HEK293 (cell line): ENCODE results near the gene ELMO1.
A peak's percentile ranks its signal among the peaks of the same experiment; 100 is the strongest.

Experiments used
- CTCF ChIA-PET: fragments of 350-600 bp; formaldehyde crosslinking; extraction: SDS; loops from one replicate; lab custom pipeline; 2021; ENCODE audit warnings: antibody characterized with exemption; lab: Yijun Ruan, JAX
- POLR2A ChIA-PET: fragments of 300-600 bp; formaldehyde crosslinking; extraction: SDS; loops from one replicate; lab custom pipeline; 2020; ENCODE audit warnings: antibody characterized with exemption, inconsistent platforms; lab: Yijun Ruan, JAX
- H3K27ac ChIP-seq: fragments of 200-500 bp; sonication (Bioruptor generic); 2 replicates; pipeline ENCODE4 v1.5.1; 2014; ENCODE audit warnings: low read depth, low read length, control low read depth, inconsistent platforms; ENCODE audit errors: extremely low read depth
- H3K36me3 ChIP-seq, 2 experiments: fragments of 200-500 bp in 1 of 2; sonication (Bioruptor generic) in 1 of 2; 1 replicate in 1 of 2; 2 replicates in 1 of 2; pipeline ENCODE4 v1.5.1; 2014 to 2017; ENCODE audit warnings: inconsistent platforms in 2 of 2, low read length in 2 of 2; ENCODE audit not compliant: control insufficient read depth in 2 of 2, insufficient read depth in 1 of 2
- H3K4me1 ChIP-seq: fragments of 200-500 bp; sonication (Bioruptor generic); 2 replicates; pipeline ENCODE4 v1.5.1; 2014; ENCODE audit warnings: mild to moderate bottlenecking, low read length, inconsistent platforms; ENCODE audit not compliant: control insufficient read depth, insufficient read depth
- H3K4me3 ChIP-seq: 2 replicates; pipeline ENCODE4 v1.5.1; 2011; ENCODE audit warnings: low read depth, mild to moderate bottlenecking, control low read depth, low read length, moderate library complexity
- H3K9me3 ChIP-seq: fragments of 200-500 bp; sonication (Bioruptor generic); 2 replicates; pipeline ENCODE4 v1.5.1; 2014; ENCODE audit warnings: low read depth, low read length, inconsistent platforms; ENCODE audit not compliant: control insufficient read depth, insufficient read depth
- IKZF3 ChIP-seq: fragments of 450-650 bp; IDR thresholded peaks from 2 replicates; pipeline ENCODE4 v1.5.0; 2018; ENCODE audit warnings: missing biosample characterization, mild to moderate bottlenecking, missing genetic modification characterization, moderate library complexity
- ZNF140 ChIP-seq: fragments of 450-650 bp; formaldehyde crosslinking; IDR thresholded peaks from 2 replicates; pipeline ENCODE4 v1.5.1; 2016; ENCODE audit warnings: missing biosample characterization, missing genetic modification characterization
- ZNF248 ChIP-seq: fragments of 450-650 bp; formaldehyde crosslinking; IDR thresholded peaks from 2 replicates; pipeline ENCODE4 v1.5.1; 2017; ENCODE audit warnings: missing biosample characterization, missing genetic modification characterization
- ZNF423 ChIP-seq: fragments of 450-650 bp; formaldehyde crosslinking; IDR thresholded peaks from 2 replicates; pipeline ENCODE4 v1.5.1; 2016; ENCODE audit warnings: missing biosample characterization, missing genetic modification characterization
- ZNF654 ChIP-seq: fragments of 450-650 bp; formaldehyde crosslinking; IDR thresholded peaks from 2 replicates; pipeline ENCODE4 v1.5.1; 2016; ENCODE audit warnings: low read depth, missing biosample characterization, missing genetic modification characterization
- ZNF664 ChIP-seq: fragments of 450-650 bp; formaldehyde crosslinking; IDR thresholded peaks from 2 replicates; pipeline ENCODE4 v1.5.1; 2016; ENCODE audit warnings: missing biosample characterization, missing genetic modification characterization
- ZNF76 ChIP-seq: fragments of 450-650 bp; formaldehyde crosslinking; IDR thresholded peaks from 2 replicates; pipeline ENCODE4; 2016; ENCODE audit warnings: low read depth, missing biosample characterization, missing genetic modification characterization, borderline replicate concordance
- TF ChIP-seq, protein P1 (sequence below): fragments of 450-650 bp; formaldehyde crosslinking; optimal IDR thresholded peaks from 2 replicates; pipeline ENCODE3; 2016; ENCODE audit warnings: missing biosample characterization, mild to moderate bottlenecking, missing genetic modification characterization
- TF ChIP-seq, protein P2 (sequence below): fragments of 450-650 bp; formaldehyde crosslinking; IDR thresholded peaks from 2 replicates; pipeline ENCODE4 v1.5.1; 2017; ENCODE audit warnings: missing biosample characterization, missing genetic modification characterization
- TF ChIP-seq, protein P3 (sequence below): fragments of 450-650 bp; formaldehyde crosslinking; IDR thresholded peaks from 2 replicates; pipeline ENCODE4 v1.5.1; 2016; ENCODE audit warnings: missing biosample characterization, missing genetic modification characterization
- TF ChIP-seq, protein P4 (sequence below): fragments of 450-650 bp; formaldehyde crosslinking; IDR thresholded peaks from 2 replicates; pipeline ENCODE4 v1.5.1; 2016; ENCODE audit warnings: missing biosample characterization, missing genetic modification characterization, low read depth

The ELMO1 gene

DNA sequence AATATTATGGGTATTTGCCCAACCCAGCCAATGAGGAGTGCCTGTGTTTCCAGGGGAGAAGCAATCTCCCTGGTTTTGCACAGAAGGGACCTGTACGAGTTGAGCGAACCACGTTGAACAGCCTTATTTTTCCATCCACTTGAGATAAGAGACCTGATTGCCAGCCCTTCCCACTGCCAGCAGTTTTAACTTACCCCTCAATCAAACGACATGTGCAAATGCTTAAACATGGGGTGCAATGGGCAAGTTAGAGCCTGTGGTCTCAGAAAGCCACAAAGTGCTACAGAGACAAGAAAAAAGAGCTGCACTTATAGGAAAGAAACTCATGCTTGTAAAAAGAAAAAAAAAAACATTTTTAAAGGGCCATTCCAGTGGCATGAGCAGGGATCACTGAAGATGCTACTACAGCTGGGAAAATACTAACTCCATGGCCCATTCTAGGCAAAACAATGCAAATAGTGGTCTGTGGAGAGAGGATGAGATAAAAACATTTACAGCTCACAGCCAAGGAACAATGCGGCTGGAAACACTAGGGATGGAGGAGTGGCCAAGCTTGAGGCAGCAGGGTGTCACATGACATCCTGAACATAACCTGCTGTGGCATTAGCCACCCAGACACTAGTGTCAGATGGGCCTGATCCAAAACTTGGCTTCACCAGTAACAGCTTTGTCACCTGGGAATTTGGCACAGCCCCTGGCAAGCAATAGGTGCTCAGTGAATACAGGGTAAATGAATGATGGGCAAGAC, 162.8 kb downstream of the ELMO1 start:
- Histone ChIP-seq H3K9me3 (no peaks in the 10 kb centered on the region), H3K4me3 (no peak overlapping the region), H3K36me3 (no peaks in the 10 kb centered on the region)
- POLR2A ChIA-PET, result no interaction called here
- TF ChIP-seq, protein P1, sequence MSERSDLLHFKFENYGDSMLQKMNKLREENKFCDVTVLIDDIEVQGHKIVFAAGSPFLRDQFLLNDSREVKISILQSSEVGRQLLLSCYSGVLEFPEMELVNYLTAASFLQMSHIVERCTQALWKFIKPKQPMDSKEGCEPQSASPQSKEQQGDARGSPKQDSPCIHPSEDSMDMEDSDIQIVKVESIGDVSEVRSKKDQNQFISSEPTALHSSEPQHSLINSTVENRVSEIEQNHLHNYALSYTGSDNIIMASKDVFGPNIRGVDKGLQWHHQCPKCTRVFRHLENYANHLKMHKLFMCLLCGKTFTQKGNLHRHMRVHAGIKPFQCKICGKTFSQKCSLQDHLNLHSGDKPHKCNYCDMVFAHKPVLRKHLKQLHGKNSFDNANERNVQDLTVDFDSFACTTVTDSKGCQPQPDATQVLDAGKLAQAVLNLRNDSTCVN, result no peak
- TF ChIP-seq, protein P2, sequence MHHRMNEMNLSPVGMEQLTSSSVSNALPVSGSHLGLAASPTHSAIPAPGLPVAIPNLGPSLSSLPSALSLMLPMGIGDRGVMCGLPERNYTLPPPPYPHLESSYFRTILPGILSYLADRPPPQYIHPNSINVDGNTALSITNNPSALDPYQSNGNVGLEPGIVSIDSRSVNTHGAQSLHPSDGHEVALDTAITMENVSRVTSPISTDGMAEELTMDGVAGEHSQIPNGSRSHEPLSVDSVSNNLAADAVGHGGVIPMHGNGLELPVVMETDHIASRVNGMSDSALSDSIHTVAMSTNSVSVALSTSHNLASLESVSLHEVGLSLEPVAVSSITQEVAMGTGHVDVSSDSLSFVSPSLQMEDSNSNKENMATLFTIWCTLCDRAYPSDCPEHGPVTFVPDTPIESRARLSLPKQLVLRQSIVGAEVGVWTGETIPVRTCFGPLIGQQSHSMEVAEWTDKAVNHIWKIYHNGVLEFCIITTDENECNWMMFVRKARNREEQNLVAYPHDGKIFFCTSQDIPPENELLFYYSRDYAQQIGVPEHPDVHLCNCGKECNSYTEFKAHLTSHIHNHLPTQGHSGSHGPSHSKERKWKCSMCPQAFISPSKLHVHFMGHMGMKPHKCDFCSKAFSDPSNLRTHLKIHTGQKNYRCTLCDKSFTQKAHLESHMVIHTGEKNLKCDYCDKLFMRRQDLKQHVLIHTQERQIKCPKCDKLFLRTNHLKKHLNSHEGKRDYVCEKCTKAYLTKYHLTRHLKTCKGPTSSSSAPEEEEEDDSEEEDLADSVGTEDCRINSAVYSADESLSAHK (tag by site-specific recombination), result peak; percentile 40; the same call in 1 of the 2 replicates
- no peak for TF ChIP-seq ZNF664 (tag by site-specific recombination)
- TF ChIP-seq, all 188 proteins: peak for 1
- CTCF ChIA-PET, result interaction anchor here (0.6 to 2.6 kb wide), 13 partner anchors 11 to 780 kb away, joined by 3 to 16 read pairs (median 4); no protein-coding TSS in a partner anchor
- Histone ChIP-seq H3K4me1 (peaks cover 6% of the 10 kb centered on the region), H3K27ac (no peak overlapping the region)

DNA sequence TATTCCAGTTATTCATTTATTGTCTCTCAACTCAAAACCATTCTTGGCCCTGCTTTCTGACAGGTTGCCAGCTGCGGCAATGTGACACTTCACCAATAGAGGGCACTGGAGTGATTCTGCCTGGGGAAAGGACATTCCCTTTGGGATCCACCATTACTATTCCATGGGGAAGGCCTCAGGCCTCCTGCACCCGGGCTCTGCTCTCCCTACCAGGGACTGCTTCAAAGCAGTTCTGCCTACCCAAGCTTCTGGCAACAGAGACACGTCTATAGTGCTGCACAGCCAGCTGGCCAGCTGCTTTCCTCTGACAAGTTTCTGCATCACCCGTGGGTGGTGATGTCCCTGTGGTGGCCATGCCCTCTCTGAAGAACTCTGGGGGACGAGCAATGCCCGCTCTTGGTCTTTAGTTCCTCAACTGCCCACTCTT, 163.8 kb downstream of the ELMO1 start:
- ChIA-PET CTCF (interaction anchor here (0.6 to 2.6 kb wide), 22 partner anchors 10 to 569 kb away, joined by 3 to 16 read pairs (median 4); no protein-coding TSS in a partner anchor), POLR2A (no interaction called here)
- Histone ChIP-seq H3K4me1 (peaks cover 6% of the 10 kb centered on the region), H3K9me3 (no peaks in the 10 kb centered on the region), H3K36me3 (no peaks in the 10 kb centered on the region), H3K27ac (no peak overlapping the region), H3K4me3 (no peak overlapping the region)
- TF ChIP-seq, protein P3, sequence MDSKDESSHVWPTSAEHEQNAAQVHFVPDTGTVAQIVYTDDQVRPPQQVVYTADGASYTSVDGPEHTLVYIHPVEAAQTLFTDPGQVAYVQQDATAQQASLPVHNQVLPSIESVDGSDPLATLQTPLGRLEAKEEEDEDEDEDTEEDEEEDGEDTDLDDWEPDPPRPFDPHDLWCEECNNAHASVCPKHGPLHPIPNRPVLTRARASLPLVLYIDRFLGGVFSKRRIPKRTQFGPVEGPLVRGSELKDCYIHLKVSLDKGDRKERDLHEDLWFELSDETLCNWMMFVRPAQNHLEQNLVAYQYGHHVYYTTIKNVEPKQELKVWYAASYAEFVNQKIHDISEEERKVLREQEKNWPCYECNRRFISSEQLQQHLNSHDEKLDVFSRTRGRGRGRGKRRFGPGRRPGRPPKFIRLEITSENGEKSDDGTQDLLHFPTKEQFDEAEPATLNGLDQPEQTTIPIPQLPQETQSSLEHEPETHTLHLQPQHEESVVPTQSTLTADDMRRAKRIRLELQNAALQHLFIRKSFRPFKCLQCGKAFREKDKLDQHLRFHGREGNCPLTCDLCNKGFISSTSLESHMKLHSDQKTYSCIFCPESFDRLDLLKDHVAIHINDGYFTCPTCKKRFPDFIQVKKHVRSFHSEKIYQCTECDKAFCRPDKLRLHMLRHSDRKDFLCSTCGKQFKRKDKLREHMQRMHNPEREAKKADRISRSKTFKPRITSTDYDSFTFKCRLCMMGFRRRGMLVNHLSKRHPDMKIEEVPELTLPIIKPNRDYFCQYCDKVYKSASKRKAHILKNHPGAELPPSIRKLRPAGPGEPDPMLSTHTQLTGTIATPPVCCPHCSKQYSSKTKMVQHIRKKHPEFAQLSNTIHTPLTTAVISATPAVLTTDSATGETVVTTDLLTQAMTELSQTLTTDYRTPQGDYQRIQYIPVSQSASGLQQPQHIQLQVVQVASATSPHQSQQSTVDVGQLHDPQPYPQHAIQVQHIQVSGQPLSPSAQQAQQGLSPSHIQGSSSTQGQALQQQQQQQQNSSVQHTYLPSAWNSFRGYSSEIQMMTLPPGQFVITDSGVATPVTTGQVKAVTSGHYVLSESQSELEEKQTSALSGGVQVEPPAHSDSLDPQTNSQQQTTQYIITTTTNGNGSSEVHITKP (tag by site-specific recombination), result peak; percentile 62
- TF ChIP-seq, protein P4, sequence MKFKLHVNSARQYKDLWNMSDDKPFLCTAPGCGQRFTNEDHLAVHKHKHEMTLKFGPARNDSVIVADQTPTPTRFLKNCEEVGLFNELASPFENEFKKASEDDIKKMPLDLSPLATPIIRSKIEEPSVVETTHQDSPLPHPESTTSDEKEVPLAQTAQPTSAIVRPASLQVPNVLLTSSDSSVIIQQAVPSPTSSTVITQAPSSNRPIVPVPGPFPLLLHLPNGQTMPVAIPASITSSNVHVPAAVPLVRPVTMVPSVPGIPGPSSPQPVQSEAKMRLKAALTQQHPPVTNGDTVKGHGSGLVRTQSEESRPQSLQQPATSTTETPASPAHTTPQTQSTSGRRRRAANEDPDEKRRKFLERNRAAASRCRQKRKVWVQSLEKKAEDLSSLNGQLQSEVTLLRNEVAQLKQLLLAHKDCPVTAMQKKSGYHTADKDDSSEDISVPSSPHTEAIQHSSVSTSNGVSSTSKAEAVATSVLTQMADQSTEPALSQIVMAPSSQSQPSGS (tag by site-specific recombination), result no peak
- TF ChIP-seq ZNF76 (tag by site-specific recombination) (no peak), IKZF3 (tag by site-specific recombination) (peak; percentile 82), ZNF140 (no peak), ZNF423 (tag by site-specific recombination) (no peak), ZNF654 (tag by site-specific recombination) (peak; percentile 65), ZNF248 (tag by site-specific recombination) (no peak)
